HepG2 (cell line): ENCODE results near the gene NAT9. TPM values are rescaled to one million over a fixed set of nuclear protein-coding genes. Genes with fewer than 3 reads are reported as not detected.

Source experiments
- CAMTA2 ChIP-seq: sonication (generic); formaldehyde crosslinking; IDR thresholded peaks from 2 replicates; pipeline ENCODE4 v1.4.0; 2020; ENCODE audit warnings: mild to moderate bottlenecking, missing genetic modification reagents, borderline replicate concordance
- CHD2 ChIP-seq: IDR thresholded peaks from 2 replicates; pipeline ENCODE4 v1.6.1; 2011; ENCODE audit warnings: low read depth, low read length, improper control_type of control experiment
- EED ChIP-seq: sonication (generic); formaldehyde crosslinking; IDR thresholded peaks from 2 replicates; pipeline ENCODE4 v1.5.0; 2020; ENCODE audit warnings: mild to moderate bottlenecking, missing genetic modification reagents
- ESRRA ChIP-seq: sonication (generic); formaldehyde crosslinking; IDR thresholded peaks from 2 replicates; pipeline ENCODE4 v1.5.1; 2020; ENCODE audit warnings: mild to moderate bottlenecking, low read depth, missing genetic modification reagents
- FOSL2 ChIP-seq: sonication (generic); formaldehyde crosslinking; IDR thresholded peaks from 2 replicates; pipeline ENCODE4 v1.4.0; 2020; ENCODE audit warnings: missing genetic modification reagents
- FOXO1 ChIP-seq: sonication (generic); formaldehyde crosslinking; IDR thresholded peaks from 2 replicates; pipeline ENCODE4 v1.4.0; 2020; ENCODE audit warnings: missing genetic modification reagents
- KDM1A ChIP-seq: IDR thresholded peaks from 2 replicates; pipeline ENCODE4 v1.6.1; 2016; ENCODE audit warnings: missing compliant biosample characterization
- RXRB ChIP-seq: IDR thresholded peaks from 2 replicates; pipeline ENCODE4 v1.6.1; 2016; ENCODE audit warnings: borderline replicate concordance, missing genetic modification reagents, missing compliant biosample characterization
- SMAD9 ChIP-seq: sonication (generic); formaldehyde crosslinking; IDR thresholded peaks from 2 replicates; pipeline ENCODE4 v1.5.1; 2020; ENCODE audit warnings: mild to moderate bottlenecking, missing genetic modification reagents
- SNRNP70 ChIP-seq: fragments of 200-400 bp; formaldehyde crosslinking; IDR thresholded peaks from 2 replicates; pipeline ENCODE4 v1.6.1; 2017; ENCODE audit warnings: mild to moderate bottlenecking, low read depth, low read length, moderate library complexity
- TBP ChIP-seq: sonication (generic); formaldehyde crosslinking; IDR thresholded peaks from 2 replicates; pipeline ENCODE4 v1.5.0; 2020; ENCODE audit warnings: missing genetic modification reagents
- ZNF230 ChIP-seq: sonication (generic); formaldehyde crosslinking; IDR thresholded peaks from 2 replicates; pipeline ENCODE4 v1.4.0; 2020; ENCODE audit warnings: mild to moderate bottlenecking, missing genetic modification reagents
- ZNF761 ChIP-seq: sonication (generic); formaldehyde crosslinking; conservative IDR thresholded peaks from 2 replicates; pipeline ENCODE4 v1.4.0; 2020; ENCODE audit warnings: mild to moderate bottlenecking, missing genetic modification reagents
- polyA plus RNA-seq, 8 experiments: library from polyadenylated mRNA; depleted of rRNA in 3 of 8; stranded (reverse) in 7 of 8; unstranded in 1 of 8; fragments of >200 nt; fragmentation: Illumina TruSeq in 4 of 8; extraction: Trizol in 4 of 8; gene quantifications; 2 replicates each; pipeline versions ENCODE4 v1.2.1 to v1.2.3, GENCODE V29; 2011 to 2016; ENCODE audit warnings: low read depth in 4 of 8, missing spikeins in 1 of 8, mixed read lengths in 1 of 8; ENCODE audit not compliant: insufficient read depth in 1 of 8
- total RNA-seq, 5 experiments: library from RNA; depleted of rRNA; stranded (reverse); fragments of >200 nt; fragmentation: Illumina TruSeq; extraction: Trizol; gene quantifications; 2 replicates each; pipeline ENCODE4 v1.2.3, GENCODE V29; 2016; ENCODE audit warnings: low read depth in 1 of 5
- TF ChIP-seq, protein P1 (sequence below): sonication (generic); formaldehyde crosslinking; IDR thresholded peaks from 2 replicates; pipeline ENCODE4 v1.4.0; 2020; ENCODE audit warnings: missing genetic modification reagents
- TF ChIP-seq, protein P2 (sequence below), 2 experiments: IDR thresholded peaks; 2 replicates each; pipeline ENCODE4 v1.6.1; 2011 to 2012; ENCODE audit warnings: low read length in 2 of 2, borderline replicate concordance in 1 of 2, low read depth in 1 of 2, mild to moderate bottlenecking in 1 of 2, moderate library complexity in 1 of 2
- TF ChIP-seq, protein P3 (sequence below): sonication (generic); formaldehyde crosslinking; IDR thresholded peaks from 2 replicates; pipeline ENCODE4 v1.8.0; 2022; ENCODE audit warnings: missing genetic modification reagents, mild to moderate bottlenecking, inconsistent platforms, borderline replicate concordance
- TF ChIP-seq, protein P4 (sequence below): sonication (generic); formaldehyde crosslinking; IDR thresholded peaks from 2 replicates; pipeline ENCODE4 v1.5.0; 2020; ENCODE audit warnings: missing genetic modification reagents, mild to moderate bottlenecking, borderline replicate concordance
- TF ChIP-seq, protein P5 (sequence below): sonication (generic); formaldehyde crosslinking; IDR thresholded peaks from 2 replicates; pipeline ENCODE4 v1.8.0; 2022; ENCODE audit warnings: mild to moderate bottlenecking, missing genetic modification reagents, borderline replicate concordance

The NAT9 gene
- total and polyA plus RNA-seq, 2 of the 13 experiments (the other 11 are each of a cell fraction or from before 2014, with no cell fraction given): 39.7 to 44.2 TPM

DNA sequence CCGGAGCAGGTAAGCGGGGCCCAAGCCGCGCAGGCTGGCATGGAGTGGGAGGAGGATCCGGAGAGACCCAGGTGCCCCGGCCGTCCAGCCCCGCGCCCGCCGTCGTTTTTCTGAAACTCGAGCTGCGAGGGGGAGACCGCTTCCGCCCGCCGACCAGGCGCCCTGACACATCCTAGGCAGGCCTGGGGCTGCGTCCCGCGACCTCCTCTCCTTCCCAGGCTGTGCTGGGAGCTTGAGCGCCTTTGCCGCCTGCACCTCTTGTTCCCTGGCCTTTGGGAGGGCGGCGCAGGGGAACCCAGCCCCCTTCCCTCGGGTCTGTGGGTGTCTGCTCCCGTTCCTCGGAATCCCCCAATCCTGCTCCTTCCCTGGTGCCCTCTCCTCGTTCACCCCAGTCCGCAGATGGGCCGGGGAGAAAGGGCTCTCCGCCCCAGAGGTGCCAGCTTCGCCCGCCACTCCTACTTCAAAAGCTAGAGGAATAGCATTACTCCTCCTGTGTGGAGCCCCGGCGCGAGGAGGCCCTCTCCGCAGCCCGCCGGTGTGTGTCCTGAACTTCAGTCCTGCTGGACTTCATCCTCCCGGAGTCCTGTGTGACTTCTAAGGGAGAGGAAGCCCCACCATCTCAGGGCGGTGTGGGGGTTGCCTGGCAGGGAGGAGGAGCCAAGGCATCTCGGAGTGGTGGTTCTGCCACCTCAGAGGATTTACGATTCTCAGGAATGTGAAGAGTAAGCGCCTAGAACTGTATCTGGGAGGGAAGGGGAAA lies 26.7 kb downstream of the NAT9 start (continued):
- TF ChIP-seq, protein P1, sequence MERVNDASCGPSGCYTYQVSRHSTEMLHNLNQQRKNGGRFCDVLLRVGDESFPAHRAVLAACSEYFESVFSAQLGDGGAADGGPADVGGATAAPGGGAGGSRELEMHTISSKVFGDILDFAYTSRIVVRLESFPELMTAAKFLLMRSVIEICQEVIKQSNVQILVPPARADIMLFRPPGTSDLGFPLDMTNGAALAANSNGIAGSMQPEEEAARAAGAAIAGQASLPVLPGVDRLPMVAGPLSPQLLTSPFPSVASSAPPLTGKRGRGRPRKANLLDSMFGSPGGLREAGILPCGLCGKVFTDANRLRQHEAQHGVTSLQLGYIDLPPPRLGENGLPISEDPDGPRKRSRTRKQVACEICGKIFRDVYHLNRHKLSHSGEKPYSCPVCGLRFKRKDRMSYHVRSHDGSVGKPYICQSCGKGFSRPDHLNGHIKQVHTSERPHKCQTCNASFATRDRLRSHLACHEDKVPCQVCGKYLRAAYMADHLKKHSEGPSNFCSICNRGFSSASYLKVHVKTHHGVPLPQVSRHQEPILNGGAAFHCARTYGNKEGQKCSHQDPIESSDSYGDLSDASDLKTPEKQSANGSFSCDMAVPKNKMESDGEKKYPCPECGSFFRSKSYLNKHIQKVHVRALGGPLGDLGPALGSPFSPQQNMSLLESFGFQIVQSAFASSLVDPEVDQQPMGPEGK (CRISPR knock-in tag): peak; percentile 41; the same call in 1 of the 2 replicates
- TF ChIP-seq SMAD9 (CRISPR knock-in tag): no peak
- no peak for TF ChIP-seq FOXO1 (CRISPR knock-in tag)
- TF ChIP-seq RXRB: 0 out of 2 replicates have a peak, but pooled peaks have one; percentile 10
- peak; percentile 58; the same call in 1 of the 2 replicates for TF ChIP-seq ZNF230 (CRISPR knock-in tag)
- TF ChIP-seq, protein P2, sequence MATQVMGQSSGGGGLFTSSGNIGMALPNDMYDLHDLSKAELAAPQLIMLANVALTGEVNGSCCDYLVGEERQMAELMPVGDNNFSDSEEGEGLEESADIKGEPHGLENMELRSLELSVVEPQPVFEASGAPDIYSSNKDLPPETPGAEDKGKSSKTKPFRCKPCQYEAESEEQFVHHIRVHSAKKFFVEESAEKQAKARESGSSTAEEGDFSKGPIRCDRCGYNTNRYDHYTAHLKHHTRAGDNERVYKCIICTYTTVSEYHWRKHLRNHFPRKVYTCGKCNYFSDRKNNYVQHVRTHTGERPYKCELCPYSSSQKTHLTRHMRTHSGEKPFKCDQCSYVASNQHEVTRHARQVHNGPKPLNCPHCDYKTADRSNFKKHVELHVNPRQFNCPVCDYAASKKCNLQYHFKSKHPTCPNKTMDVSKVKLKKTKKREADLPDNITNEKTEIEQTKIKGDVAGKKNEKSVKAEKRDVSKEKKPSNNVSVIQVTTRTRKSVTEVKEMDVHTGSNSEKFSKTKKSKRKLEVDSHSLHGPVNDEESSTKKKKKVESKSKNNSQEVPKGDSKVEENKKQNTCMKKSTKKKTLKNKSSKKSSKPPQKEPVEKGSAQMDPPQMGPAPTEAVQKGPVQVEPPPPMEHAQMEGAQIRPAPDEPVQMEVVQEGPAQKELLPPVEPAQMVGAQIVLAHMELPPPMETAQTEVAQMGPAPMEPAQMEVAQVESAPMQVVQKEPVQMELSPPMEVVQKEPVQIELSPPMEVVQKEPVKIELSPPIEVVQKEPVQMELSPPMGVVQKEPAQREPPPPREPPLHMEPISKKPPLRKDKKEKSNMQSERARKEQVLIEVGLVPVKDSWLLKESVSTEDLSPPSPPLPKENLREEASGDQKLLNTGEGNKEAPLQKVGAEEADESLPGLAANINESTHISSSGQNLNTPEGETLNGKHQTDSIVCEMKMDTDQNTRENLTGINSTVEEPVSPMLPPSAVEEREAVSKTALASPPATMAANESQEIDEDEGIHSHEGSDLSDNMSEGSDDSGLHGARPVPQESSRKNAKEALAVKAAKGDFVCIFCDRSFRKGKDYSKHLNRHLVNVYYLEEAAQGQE (IDR thresholded peaks at IDR 0.05; ENCODE audit: borderline replicate concordance in 1 of 2, low read depth in 1 of 2, low read length in 2 of 2): 0 out of 4 replicates have a peak, but pooled peaks of 1 of the 2 experiments have one; percentile 4
- no peak for TF ChIP-seq SNRNP70
- TF ChIP-seq, protein P3, sequence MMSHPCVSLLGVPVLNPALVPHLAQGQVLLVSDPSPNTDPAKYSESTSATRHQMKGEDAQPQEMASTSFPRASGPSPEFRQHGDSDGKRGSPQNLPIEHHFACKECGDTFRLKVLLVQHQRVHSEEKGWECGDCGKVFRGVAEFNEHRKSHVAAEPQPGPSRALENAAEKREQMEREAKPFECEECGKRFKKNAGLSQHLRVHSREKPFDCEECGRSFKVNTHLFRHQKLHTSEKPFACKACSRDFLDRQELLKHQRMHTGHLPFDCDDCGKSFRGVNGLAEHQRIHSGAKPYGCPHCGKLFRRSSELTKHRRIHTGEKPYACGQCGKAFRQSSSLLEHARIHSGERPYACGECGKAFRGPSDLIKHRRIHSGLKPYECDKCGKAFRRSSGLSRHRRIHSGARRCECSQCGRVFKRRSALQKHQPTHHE (CRISPR knock-in tag): no peak
- TF ChIP-seq EED (CRISPR knock-in tag): peak; percentile 52; the same call in 1 of the 2 replicates
- 0 out of 2 replicates have a peak, but pooled peaks have one; percentile 24 for TF ChIP-seq CHD2
- no peak for TF ChIP-seq TBP (CRISPR knock-in tag)
- TF ChIP-seq ESRRA (CRISPR knock-in tag): no peak
- no peak for TF ChIP-seq KDM1A (CRISPR knock-in tag)
- TF ChIP-seq, protein P4, sequence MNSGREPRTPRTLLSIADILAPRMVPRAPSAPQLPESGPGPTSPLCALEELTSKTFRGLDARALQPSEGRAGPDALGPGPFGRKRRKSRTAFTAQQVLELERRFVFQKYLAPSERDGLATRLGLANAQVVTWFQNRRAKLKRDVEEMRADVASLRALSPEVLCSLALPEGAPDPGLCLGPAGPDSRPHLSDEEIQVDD (CRISPR knock-in tag): no peak; the same call in 1 of the 2 replicates
- TF ChIP-seq, protein P5, sequence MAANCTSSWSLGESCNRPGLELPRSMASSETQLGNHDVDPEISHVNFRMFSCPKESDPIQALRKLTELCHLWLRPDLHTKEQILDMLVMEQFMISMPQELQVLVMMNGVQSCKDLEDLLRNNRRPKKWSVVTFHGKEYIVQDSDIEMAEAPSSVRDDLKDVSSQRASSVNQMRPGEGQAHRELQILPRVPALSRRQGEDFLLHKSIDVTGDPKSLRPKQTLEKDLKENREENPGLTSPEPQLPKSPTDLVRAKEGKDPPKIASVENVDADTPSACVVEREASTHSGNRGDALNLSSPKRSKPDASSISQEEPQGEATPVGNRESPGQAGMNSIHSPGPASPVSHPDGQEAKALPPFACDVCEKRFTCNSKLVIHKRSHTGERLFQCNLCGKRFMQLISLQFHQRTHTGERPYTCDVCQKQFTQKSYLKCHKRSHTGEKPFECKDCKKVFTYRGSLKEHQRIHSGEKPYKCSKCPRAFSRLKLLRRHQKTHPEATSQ: no peak
- TF ChIP-seq FOSL2 (CRISPR knock-in tag): peak; percentile 5; the same call in 1 of the 2 replicates
- peak; percentile 85 for TF ChIP-seq ZNF761 (CRISPR knock-in tag)
- TF ChIP-seq CAMTA2 (CRISPR knock-in tag): no peak
